Activated B cell treated with CpG ODN at 0.5 μM for 24 hours (primary cell): ENCODE results near the gene ACKR1. TPM values are rescaled to one million over a fixed set of nuclear protein-coding genes. Genes with fewer than 3 reads are reported as not detected.

Experiments used
- ATAC-seq: fragments of 200-7000 bp; cut with Tn5 transposase; one replicate; pipeline ENCODE4 v1.10.0; 2021; ENCODE audit warnings: low read depth, mild to moderate bottlenecking, moderate library complexity
- CTCF ChIA-PET: fragments of 350-600 bp; sonication (Branson Sonifier 250); formaldehyde crosslinking; loops from one replicate; lab custom pipeline; 2021; ENCODE audit warnings: antibody characterized with exemption; lab: Charles Lee
- POLR2A ChIA-PET: fragments of 350-600 bp; sonication (Branson Sonifier 250); formaldehyde crosslinking; loops from one replicate; lab custom pipeline; 2021; ENCODE audit warnings: antibody characterized with exemption; lab: Charles Lee
- DNase-seq: peaks from one replicate; pipeline ENCODE4 v3.0.0; 2022
- H3K27ac Mint-ChIP-seq: one replicate; pipeline ENCODE4 v1.8.0; 2020; ENCODE audit warnings: mixed read lengths
- H3K27me3 Mint-ChIP-seq: one replicate; pipeline ENCODE4 v1.8.0; 2021; ENCODE audit warnings: mixed read lengths
- H3K36me3 Mint-ChIP-seq: one replicate; pipeline ENCODE4 v1.8.0; 2021; ENCODE audit warnings: low read depth, mixed read lengths
- H3K4me1 Mint-ChIP-seq: one replicate; pipeline ENCODE4 v1.8.0; 2021; ENCODE audit warnings: mixed read lengths
- H3K4me3 Mint-ChIP-seq: one replicate; pipeline ENCODE4 v1.8.0; 2020; ENCODE audit warnings: mild to moderate bottlenecking, mixed read lengths
- H3K9me3 Mint-ChIP-seq: one replicate; pipeline ENCODE4 v1.8.0; 2020; ENCODE audit warnings: mixed read lengths
- CTCF ChIP-seq: fragments of 200-600 bp; IDR thresholded peaks from one replicate; pipeline ENCODE4 v1.8.0; 2022; ENCODE audit warnings: antibody characterized with exemption, mild to moderate bottlenecking
- intact Hi-C: fragments of 100-400 bp; cut with micrococcal nuclease; formaldehyde crosslinking; loops from one replicate; pipeline ENCODE4 v1.15.1; 2024
- total RNA-seq: library from RNA; stranded (reverse); gene quantifications from 2 replicates; pipeline ENCODE4 v1.2.3, GENCODE V29; 2022

Gene ACKR1
- total RNA-seq, 1 donor from 2014 or later = 0.18 TPM

GRCh38 chr1:159187647-159188374 is 16.9 kb upstream of the ACKR1 start:
- intact Hi-C loops = loop anchor here (2.0 kb wide), 1 partner anchor 15 kb away; no protein-coding TSS in a partner anchor
- DNase-seq (no peak), ATAC-seq (peak; percentile 12)
- TF ChIP-seq CTCF = no peak
- no peaks in the 10 kb centered on the region for H3K36me3 Mint-ChIP-seq
- H3K27me3 Mint-ChIP-seq = peaks cover 3% of the 10 kb centered on the region
- H3K4me3 Mint-ChIP-seq = peak overlapping the region; percentile 88
- peak overlapping the region; percentile 91 for H3K27ac Mint-ChIP-seq
- POLR2A ChIA-PET = interaction anchor here (0.7 to 1.4 kb wide), 2 partner anchors 10 to 13 kb away, joined by 3 read pairs; no protein-coding TSS in a partner anchor
- peaks cover 52% of the 10 kb centered on the region for H3K4me1 Mint-ChIP-seq
- H3K9me3 Mint-ChIP-seq = no peaks in the 10 kb centered on the region
- CTCF ChIA-PET = interaction anchor here (0.7 to 1.6 kb wide), 5 partner anchors 8 to 26 kb away, joined by 3 to 5 read pairs (median 3); no protein-coding TSS in a partner anchor

GRCh38 chr1:159188375-159188788 is 16.3 kb upstream of the ACKR1 start:
- Mint-ChIP-seq H3K9me3 (no peaks in the 10 kb centered on the region), H3K4me3 (peak overlapping the region; percentile 88), H3K36me3 (no peaks in the 10 kb centered on the region), H3K4me1 (peaks cover 49% of the 10 kb centered on the region), H3K27me3 (peaks cover 3% of the 10 kb centered on the region), H3K27ac (peak overlapping the region; percentile 91)
- TF ChIP-seq CTCF = no peak
- CTCF ChIA-PET = interaction anchor here (0.7 to 1.6 kb wide), 4 partner anchors 8 to 27 kb away, joined by 3 to 5 read pairs (median 4); no protein-coding TSS in a partner anchor
- DNase-seq = peak; percentile 64
- POLR2A ChIA-PET = interaction anchor here (0.7 to 1.4 kb wide), 2 partner anchors 10 to 14 kb away, joined by 3 read pairs; no protein-coding TSS in a partner anchor
- peak; percentile 99 for ATAC-seq
- intact Hi-C loops = no loop called here

- Mint-ChIP-seq H3K27me3 (peaks cover 3% of the 10 kb centered on the region), H3K4me3 (no peak overlapping the region)
- intact Hi-C loops = no loop called here
These were observed 14.2 kb upstream of the ACKR1 start for GRCh38 chr1:159190441-159190840.

GRCh38 chr1:159196543-159196942 is 8.1 kb upstream of the ACKR1 start:
- H3K27me3 Mint-ChIP-seq = peaks cover 17% of the 10 kb centered on the region
- no peaks in the 10 kb centered on the region for H3K9me3 Mint-ChIP-seq
- ATAC-seq (no peak), DNase-seq (no peak)
- no peak for TF ChIP-seq CTCF
- H3K27ac Mint-ChIP-seq = no peak overlapping the region
- CTCF ChIA-PET = interaction anchor here (0.7 to 6.1 kb wide), 7 partner anchors 8 to 64 kb away, joined by 3 to 60 read pairs (median 4); no protein-coding TSS in a partner anchor
- no peaks in the 10 kb centered on the region for H3K36me3 Mint-ChIP-seq
- no peaks in the 10 kb centered on the region for H3K4me1 Mint-ChIP-seq
- H3K4me3 Mint-ChIP-seq = no peak overlapping the region
- intact Hi-C loops = no loop called here
- POLR2A ChIA-PET = no interaction called here

More at GRCh38 chr1:159190441-159190840, 14.2 kb upstream of the ACKR1 start:
- POLR2A ChIA-PET = no interaction called here
- Mint-ChIP-seq H3K4me1 (peaks cover 43% of the 10 kb centered on the region), H3K27ac (no peak overlapping the region), H3K9me3 (no peaks in the 10 kb centered on the region), H3K36me3 (no peaks in the 10 kb centered on the region)
- ATAC-seq (no peak), DNase-seq (no peak)
- no peak for TF ChIP-seq CTCF
- CTCF ChIA-PET = no interaction called here
